Hepatocyte (in vitro differentiated cells): ENCODE measurements around the gene PFDN4. TPM values are rescaled to one million over a fixed set of nuclear protein-coding genes. Genes with fewer than 3 reads are reported as not detected.
A peak's percentile ranks its signal among the peaks of the same experiment; 100 is the strongest.

Source experiments
- DNase-seq: peaks from one replicate; pipeline ENCODE4 v3.0.0-alpha.2; 2016; ENCODE audit warnings: low spot score
- H2AFZ ChIP-seq: fragments of 200-600 bp; sonication (generic); 2 replicates; pipeline ENCODE4 v1.6.0; 2016; ENCODE audit warnings: antibody characterized with exemption, mild to moderate bottlenecking
- H3K27ac ChIP-seq: fragments of 200-600 bp; sonication (generic); 2 replicates; pipeline ENCODE4 v1.5.1; 2016; ENCODE audit warnings: mild to moderate bottlenecking
- H3K27me3 ChIP-seq: fragments of 200-600 bp; sonication (generic); 2 replicates; pipeline ENCODE4 v1.6.1; 2016
- H3K36me3 ChIP-seq: fragments of 200-600 bp; sonication (generic); replicated peaks from 2 replicates; pipeline ENCODE4 v1.5.1; 2016; ENCODE audit warnings: low read depth; ENCODE audit not compliant: insufficient read depth
- H3K4me1 ChIP-seq: fragments of 200-600 bp; sonication (generic); 2 replicates; pipeline ENCODE4 v1.5.1; 2016; ENCODE audit warnings: mild to moderate bottlenecking, moderate library complexity; ENCODE audit not compliant: insufficient read depth
- H3K4me2 ChIP-seq: fragments of 200-600 bp; sonication (generic); 2 replicates; pipeline ENCODE4 v1.6.0; 2016
- H3K4me3 ChIP-seq: fragments of 200-600 bp; sonication (generic); 2 replicates; pipeline ENCODE4 v1.5.1; 2016; ENCODE audit warnings: mild to moderate bottlenecking
- H3K79me2 ChIP-seq: fragments of 200-600 bp; sonication (generic); 2 replicates; pipeline ENCODE4 v1.6.0; 2017; ENCODE audit warnings: mild to moderate bottlenecking
- H3K9me2 ChIP-seq: fragments of 200-600 bp; sonication (generic); replicated peaks from 2 replicates; pipeline ENCODE4 v1.6.0; 2017; ENCODE audit warnings: mild to moderate bottlenecking; ENCODE audit not compliant: insufficient read depth
- H3K9me3 ChIP-seq: fragments of 200-600 bp; sonication (generic); 2 replicates; pipeline ENCODE4 v1.5.1; 2016; ENCODE audit warnings: low read depth, mild to moderate bottlenecking
- H4K20me1 ChIP-seq: fragments of 200-600 bp; sonication (generic); 2 replicates; pipeline ENCODE4 v1.6.0; 2016; ENCODE audit warnings: mild to moderate bottlenecking; ENCODE audit not compliant: insufficient read depth, poor library complexity, severe bottlenecking
- CTCF ChIP-seq: fragments of 200-600 bp; sonication (generic); IDR thresholded peaks from 2 replicates; pipeline ENCODE4 v1.5.1; 2016; ENCODE audit warnings: antibody characterized with exemption, mild to moderate bottlenecking; ENCODE audit not compliant: poor library complexity
- EZH2 ChIP-seq: fragments of 200-600 bp; sonication (generic); IDR thresholded peaks from 2 replicates; pipeline ENCODE4 v1.6.1; 2016; ENCODE audit warnings: antibody characterized with exemption, mild to moderate bottlenecking, borderline replicate concordance
- EZH2phosphoT487 ChIP-seq: fragments of 200-600 bp; sonication (generic); IDR thresholded peaks from one replicate; pipeline ENCODE4 v1.6.1; 2018; ENCODE audit warnings: antibody characterized with exemption, mild to moderate bottlenecking, low read depth, moderate library complexity; ENCODE audit not compliant: unreplicated experiment, severe bottlenecking
- WGBS: methylation state at CpG from one replicate; pipeline ENCODE4 v1.1.6; 2016; ENCODE audit warnings: low lambda C conversion rate; ENCODE audit errors: missing lambda C conversion rate; 5-methylcytosine and 5-hydroxymethylcytosine counted together
- polyA plus RNA-seq: library from polyadenylated mRNA; unstranded; fragments of >200 nt; fragmentation: Nextera tagmentation; extraction: Ambion mirVana; gene quantifications from 2 replicates; pipeline ENCODE4 v1.2.1, GENCODE V29; 2016
- total RNA-seq: library from RNA; depleted of rRNA; stranded (reverse); fragments of >200 nt; gene quantifications from 2 replicates; pipeline ENCODE4 v1.2.3, GENCODE V29; 2014

Gene PFDN4
- total and polyA plus RNA-seq, 2 experiments from 2014 or later: 40.0 to 121 TPM

GRCh38 chr20:54219751-54220426 lies 12.0 kb downstream of the PFDN4 start:
- no peaks in the 10 kb centered on the region for H3K27me3 ChIP-seq
- H3K9me2 ChIP-seq: no peaks in the 10 kb centered on the region
- peaks cover 11% of the 10 kb centered on the region for H3K4me1 ChIP-seq
- peak; percentile 55 for DNase-seq
- no peak overlapping the region for H2AFZ ChIP-seq
- no peak overlapping the region for H3K4me2 ChIP-seq
- 82% methylated on average over 6 of the region's 6 CpGs for WGBS
- peak; percentile 77 for TF ChIP-seq CTCF
- no peak for TF ChIP-seq EZH2
- H3K27ac ChIP-seq: no peak overlapping the region
- no peaks in the 10 kb centered on the region for H3K9me3 ChIP-seq
- H3K36me3 ChIP-seq: no peaks in the 10 kb centered on the region
- H4K20me1 ChIP-seq: no peaks in the 10 kb centered on the region
- peaks cover under 1% of the 10 kb centered on the region for H3K79me2 ChIP-seq
- no peak overlapping the region for H3K4me3 ChIP-seq

GRCh38 chr20:54220722-54221121 lies 12.8 kb downstream of the PFDN4 start:
- no peaks in the 10 kb centered on the region for H3K27me3 ChIP-seq
- H3K4me1 ChIP-seq: peaks cover 11% of the 10 kb centered on the region
- H3K27ac ChIP-seq: no peak overlapping the region
- H3K4me2 ChIP-seq: no peak overlapping the region
- TF ChIP-seq EZH2 (no peak), CTCF (no peak), EZH2phosphoT487 (no peak)
- no peaks in the 10 kb centered on the region for H4K20me1 ChIP-seq
- no peak overlapping the region for H3K4me3 ChIP-seq
- DNase-seq: no peak
- H3K79me2 ChIP-seq: no peaks in the 10 kb centered on the region
- 94% methylated on average over 6 of the region's 6 CpGs for WGBS
- H3K36me3 ChIP-seq: no peaks in the 10 kb centered on the region
- no peaks in the 10 kb centered on the region for H3K9me3 ChIP-seq
- H3K9me2 ChIP-seq: no peaks in the 10 kb centered on the region
- H2AFZ ChIP-seq: no peak overlapping the region

- H3K4me2 ChIP-seq: no peak overlapping the region
- no peak for DNase-seq
- H3K79me2 ChIP-seq: no peaks in the 10 kb centered on the region
- H3K27me3 ChIP-seq: no peaks in the 10 kb centered on the region
- TF ChIP-seq EZH2 (no peak), EZH2phosphoT487 (no peak)
- no peaks in the 10 kb centered on the region for H3K36me3 ChIP-seq
- no peak overlapping the region for H3K27ac ChIP-seq
- no peaks in the 10 kb centered on the region for H3K9me2 ChIP-seq
- no peaks in the 10 kb centered on the region for H4K20me1 ChIP-seq
- peaks cover 11% of the 10 kb centered on the region for H3K4me1 ChIP-seq
- no peak overlapping the region for H3K4me3 ChIP-seq
- WGBS: 87% methylated on average over 4 of the region's 4 CpGs
- no peak overlapping the region for H2AFZ ChIP-seq
- H3K9me3 ChIP-seq: no peaks in the 10 kb centered on the region
Measured at GRCh38 chr20:54221353-54221752, 13.5 kb downstream of the PFDN4 start.

GRCh38 chr20:54221996-54222890 lies 14.4 kb downstream of the PFDN4 start:
- H3K27me3 ChIP-seq: no peaks in the 10 kb centered on the region
- H3K4me2 ChIP-seq: peak overlapping the region; percentile 13
- 55% methylated on average over 17 of the region's 17 CpGs for WGBS
- no peak overlapping the region for H3K27ac ChIP-seq
- DNase-seq: no peak
- H3K9me3 ChIP-seq: no peaks in the 10 kb centered on the region
- H3K36me3 ChIP-seq: no peaks in the 10 kb centered on the region
- H2AFZ ChIP-seq: no peak overlapping the region
- TF ChIP-seq CTCF (no peak), EZH2phosphoT487 (no peak)
- peaks cover 11% of the 10 kb centered on the region for H3K4me1 ChIP-seq
- H4K20me1 ChIP-seq: no peaks in the 10 kb centered on the region
- H3K4me3 ChIP-seq: no peak overlapping the region
- no peaks in the 10 kb centered on the region for H3K79me2 ChIP-seq
- no peaks in the 10 kb centered on the region for H3K9me2 ChIP-seq
